GM18511 (cell line): ENCODE measurements around the gene PIK3R5.

ENCODE experiments used
- ATAC-seq: cut with Tn5 transposase; IDR thresholded peaks from one replicate; pipeline ENCODE4 v1.9.1; 2021; ENCODE audit warnings: mild to moderate bottlenecking, moderate library complexity; ENCODE audit not compliant: unreplicated experiment

The PIK3R5 gene

DNA sequence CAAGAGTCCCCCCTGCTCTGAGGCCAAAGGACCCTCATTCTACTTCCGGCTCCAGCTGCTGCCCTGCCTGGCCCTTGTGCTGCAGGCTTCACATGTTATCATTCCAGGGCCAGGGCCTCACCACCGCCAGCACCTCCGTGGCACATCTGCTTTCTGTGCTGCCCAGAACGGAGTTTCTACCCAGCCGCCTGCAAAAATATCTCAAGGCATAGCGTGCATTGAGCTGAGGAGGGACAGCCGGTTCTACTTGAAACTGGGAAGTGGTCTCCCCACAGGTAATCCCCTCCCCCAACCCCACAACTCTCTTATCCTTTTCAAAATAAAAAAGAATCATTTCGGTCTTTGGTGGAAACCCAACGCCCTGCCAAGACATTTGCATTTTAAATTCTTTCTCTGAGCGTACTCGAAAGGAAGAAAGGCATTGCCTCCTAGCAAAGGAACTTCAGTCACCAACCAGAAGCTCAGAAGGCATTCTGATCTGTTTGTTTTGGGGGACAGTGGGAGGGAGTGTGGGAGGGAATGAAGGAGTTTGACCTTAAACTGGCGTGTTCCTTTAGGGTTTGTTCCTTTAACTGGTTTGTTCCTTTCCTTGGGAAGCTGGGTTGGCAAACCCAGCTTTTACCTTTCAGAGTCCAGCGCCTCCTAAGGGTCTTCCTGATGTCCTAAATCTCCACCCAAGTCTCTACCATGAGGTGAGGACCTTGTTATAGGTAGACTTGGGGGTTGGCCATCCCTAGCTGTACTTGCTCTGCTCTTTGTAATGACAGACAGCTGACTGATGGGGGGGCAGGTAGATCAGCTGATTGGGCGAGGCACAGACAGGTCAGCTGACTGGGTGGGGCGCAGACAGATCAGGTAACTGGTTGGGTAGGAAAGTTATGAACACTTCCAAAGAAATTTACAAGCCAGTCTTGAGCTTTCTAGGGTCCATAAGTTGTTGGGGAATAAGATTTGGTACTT is 64.6 kb downstream of the PIK3R5 start:
- ATAC-seq = peak; percentile 56

DNA sequence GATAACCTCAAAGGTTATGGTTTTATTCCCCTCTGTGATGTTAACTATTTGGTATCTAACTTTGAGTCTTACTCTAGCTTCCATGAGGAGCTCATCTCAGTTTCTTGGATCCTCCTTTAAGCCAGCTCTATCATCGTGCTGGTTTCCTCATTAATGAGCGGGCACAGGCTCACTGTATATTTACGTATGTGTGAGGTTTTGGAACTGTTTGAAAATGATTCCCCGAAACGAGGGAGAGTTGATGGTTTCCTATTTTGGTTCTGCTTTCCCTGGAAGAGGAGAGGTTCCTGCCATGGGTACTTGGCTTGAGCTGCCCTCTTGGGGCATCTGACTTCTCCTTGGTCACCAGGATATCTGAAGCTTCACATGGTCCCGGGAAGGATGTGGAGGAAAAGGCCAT is 65.3 kb downstream of the PIK3R5 start:
- no peak for ATAC-seq

DNA sequence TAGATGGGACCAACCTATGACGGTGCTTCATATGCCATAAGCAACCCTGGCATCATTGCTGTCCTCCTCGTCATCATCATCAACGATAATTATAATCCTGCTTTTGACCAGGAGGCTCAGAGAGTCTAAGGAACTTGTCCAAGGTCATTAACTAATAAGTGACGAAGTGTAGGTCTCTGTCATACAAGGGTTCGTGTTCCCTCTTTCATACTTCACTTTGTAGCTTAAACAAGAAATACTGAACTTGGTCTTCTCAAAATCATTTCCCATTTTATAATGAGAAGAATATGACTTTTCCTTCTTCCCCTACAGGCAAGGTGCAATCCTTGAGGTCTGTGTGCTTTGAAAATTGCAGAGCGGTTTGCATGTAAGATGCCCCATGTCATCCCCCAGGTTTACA is 66.9 kb downstream of the PIK3R5 start:
- no peak for ATAC-seq

DNA sequence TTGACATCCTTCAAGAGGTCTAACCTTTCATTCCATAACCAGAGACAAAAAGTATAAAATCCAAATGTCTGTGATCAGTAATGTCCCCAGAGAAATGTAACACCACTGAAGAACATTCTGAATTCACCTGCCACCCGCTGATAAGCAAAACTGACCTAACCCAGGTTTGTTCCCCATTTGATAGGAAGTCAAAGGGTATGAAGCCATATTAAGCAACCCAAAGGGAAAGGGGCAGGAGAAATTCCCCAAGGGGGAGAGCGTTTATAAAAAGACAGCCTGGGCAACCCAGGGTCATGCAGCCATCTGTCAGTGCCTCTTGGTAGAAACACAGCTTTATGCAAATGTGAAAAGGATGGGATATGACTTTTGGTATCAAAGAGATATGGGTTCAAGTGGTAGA is 67.4 kb downstream of the PIK3R5 start:
- ATAC-seq = no peak

DNA sequence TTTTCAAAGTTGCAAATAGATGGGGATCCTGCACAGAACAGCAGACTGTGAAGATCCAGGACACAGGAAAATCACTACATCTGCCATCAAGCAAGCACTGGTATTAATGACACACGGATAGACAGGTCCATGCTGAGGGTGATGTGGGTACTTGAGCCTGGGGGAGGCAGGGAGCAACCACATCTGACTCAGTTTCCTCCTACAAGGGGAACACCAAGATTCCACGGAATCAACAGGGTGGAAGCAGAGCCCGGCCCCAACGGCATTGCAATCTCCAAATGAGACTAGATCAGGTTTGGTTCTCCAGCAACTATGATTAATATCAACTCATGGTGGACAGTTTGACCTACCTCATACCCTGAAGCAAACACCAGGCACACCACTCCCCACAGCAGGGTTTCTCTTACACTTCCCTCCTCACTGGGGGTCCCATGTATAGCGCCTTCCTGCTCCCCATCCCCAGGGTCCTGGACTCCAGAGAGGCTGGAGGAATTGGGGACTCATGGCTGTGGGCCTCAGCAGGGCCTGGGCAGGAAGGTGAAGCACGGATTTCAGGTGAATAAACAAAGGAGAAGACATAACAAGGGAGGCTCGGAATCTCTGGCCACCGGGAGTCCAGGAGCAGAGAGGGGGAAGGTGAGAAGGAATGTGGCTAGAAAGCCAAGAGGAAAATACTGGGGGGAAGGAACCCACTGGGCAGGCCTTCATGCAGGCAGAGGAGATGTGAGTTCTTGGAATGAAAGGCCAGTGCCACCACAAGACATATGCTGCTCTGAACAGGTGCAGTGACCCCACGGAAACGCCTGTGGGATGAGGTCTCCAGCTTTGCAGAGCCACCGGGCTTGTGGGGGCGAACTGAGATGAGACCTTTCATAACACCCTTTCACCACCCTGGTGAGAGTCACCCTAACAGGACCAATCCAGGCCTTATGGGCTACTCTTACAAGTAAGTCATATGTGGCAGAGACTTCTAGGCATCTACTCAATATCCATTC is 68.6 kb downstream of the PIK3R5 start:
- no peak for ATAC-seq

DNA sequence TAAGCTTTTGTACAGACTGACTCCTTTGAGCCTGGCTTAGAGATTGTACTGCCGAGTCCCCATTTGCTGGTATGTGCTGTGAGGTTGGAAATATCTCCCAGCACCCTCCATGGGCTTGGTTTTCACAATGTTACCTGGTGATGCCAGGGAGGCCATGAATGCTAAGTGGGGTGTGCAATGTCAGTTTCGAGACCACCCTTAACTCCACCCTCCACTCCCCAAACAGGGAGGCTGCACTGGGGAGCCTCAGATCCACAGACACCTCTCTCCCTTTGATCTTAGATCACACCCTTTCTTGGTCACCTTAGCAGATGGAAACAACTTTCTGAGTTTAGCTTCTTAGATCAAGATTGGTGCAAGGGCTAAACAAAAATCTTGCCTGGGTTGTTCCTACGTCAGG is 69.4 kb downstream of the PIK3R5 start:
- ATAC-seq = no peak

DNA sequence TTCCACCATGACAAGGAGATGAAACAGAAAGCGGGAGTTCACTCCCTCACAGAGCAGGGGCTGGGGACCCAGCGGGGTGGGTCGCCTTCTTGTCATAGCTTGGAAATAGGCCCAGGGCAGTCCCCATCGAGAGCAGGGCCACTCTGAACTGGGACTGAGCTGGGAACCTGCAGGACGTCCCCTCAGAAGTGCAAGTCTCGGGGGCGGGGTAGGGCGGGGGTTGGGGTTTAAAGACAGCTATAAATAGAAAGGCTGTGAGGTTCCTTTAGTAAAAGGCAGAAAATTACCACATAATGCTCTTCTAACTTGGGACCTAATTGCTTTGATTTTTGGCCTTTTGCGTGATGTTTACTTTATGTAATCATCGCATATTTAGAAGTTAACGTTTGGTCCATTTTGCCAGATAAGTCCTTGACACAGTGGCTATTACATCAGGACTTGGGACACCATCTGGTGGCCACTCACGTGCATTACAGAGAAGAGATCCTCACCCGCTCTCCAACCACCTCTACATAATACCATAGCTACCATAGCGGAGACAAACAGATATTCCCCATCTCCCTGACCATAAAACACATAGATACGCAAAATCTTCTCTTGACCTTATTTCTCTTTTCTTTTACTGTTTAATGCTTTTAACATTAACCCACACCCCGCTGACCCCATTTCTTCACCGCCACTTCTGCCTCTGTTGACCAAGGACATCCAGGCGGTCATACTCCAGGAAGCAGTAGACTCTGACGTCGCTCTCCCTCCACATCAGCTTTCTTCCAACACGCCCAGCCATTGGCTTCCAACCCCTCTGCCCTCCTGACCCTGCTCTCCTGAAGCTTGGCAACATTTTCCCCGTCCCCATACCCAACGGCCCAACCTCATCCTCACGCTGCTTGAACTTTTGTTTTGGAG is 70.6 kb downstream of the PIK3R5 start:
- peak; percentile 44 for ATAC-seq

DNA sequence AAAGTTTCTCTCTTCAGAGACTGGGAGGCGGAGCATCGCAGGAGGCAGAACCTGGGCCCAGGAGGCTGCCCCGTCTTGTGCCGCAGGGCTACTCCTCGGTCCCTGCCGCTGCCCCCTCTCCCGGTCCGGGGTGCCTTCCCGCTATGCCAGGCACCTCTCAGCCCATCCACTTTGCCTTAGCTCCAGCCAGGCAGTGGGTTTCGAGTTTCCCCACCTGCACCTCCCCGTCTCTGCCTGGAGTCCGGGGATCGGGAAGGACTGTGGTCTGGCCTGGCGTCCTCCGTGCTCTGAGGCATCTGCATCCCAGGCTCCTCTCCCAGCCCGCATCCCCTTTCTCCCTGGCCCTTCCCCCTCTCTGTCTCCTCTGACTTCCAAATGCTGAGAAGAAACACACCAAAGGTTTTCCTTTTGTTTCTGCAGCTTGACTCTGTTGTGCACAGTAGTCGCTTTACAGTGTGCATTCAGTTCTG is 71.3 kb downstream of the PIK3R5 start:
- no peak for ATAC-seq

DNA sequence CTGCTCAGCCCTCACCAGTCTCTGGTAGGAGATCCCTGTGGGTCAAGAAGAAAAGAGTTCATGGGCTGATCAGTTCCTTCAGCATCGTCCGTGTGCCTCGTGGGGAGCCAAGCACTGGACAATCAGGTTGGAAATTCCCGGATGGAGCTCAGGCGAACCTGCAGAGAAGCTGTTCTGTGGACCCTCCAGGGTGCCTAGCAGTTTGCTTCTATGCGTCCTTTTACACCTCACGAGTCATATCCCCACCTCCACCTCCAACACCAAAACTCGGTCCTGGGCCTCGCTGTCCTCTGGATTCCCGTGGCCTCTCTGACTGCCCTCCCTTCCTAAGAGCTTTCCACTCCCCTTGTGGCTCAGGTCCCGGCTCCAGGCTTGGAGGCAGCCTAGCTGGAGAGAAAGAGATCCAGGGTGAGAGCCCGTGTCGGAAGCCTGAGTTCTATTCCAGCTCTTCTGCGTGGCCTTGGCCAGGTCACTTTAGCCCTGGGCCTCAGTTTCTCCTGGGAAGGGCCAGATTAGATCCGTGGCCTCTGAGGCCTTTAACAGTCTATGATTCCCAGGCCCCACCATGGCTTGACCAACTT is 71.8 kb downstream of the PIK3R5 start:
- no peak for ATAC-seq

DNA sequence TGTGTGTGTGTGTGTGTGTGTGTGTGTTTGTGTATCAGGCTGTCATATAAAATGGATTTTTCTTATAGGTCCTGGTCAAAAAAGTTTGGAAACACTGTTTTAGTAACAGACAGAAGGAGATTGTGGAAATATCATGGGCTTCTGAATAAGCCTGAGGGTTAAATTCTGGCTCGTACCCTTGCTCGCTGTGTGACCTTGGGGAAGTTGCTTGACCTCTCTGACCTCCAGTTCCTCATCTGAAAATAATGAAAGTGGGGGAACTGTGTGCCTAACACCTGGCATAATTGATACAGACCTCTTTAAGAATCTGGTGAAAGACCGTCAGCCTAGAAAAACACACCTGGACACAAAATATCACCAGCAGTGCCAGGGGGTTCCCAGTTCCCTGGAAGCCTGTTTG is 72.4 kb downstream of the PIK3R5 start:
- no peak for ATAC-seq

DNA sequence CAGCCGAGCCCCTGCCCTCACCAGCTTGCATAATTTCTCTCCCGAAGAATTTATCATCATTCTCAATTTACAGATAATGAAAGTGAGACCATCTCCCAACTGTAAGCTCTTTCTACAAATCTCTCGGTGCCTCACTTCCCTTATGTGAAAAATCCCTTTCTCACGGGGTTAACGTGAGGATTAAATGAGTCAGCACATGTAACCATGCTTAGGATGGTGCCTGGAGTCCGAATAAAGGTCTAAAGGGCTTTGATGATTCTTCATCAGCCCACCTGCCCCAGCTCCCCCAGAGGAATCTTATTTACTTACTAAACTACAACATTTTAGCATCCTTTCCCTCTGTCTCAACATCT is 73.2 kb downstream of the PIK3R5 start:
- ATAC-seq = no peak

DNA sequence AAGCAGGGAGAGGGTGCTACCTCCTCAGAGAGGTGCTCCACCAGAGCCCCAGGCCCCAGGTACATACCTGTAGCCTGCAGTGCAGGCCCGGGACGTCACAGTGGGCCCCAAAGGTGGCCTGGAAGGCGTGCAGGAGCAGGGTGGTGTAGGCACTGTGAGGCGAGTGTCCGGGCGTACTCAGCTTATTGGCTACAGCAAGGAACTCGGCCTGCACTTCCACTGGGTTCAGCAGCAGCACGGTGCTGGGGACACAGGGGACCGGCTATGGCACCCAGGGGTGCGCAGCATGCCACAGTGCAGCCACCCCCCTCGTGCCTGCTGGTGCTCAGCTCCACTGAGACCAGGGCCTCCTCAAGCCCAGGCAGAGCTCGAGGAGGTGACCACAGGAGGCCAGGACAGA is 74.8 kb downstream of the PIK3R5 start:
- ATAC-seq = no peak

DNA sequence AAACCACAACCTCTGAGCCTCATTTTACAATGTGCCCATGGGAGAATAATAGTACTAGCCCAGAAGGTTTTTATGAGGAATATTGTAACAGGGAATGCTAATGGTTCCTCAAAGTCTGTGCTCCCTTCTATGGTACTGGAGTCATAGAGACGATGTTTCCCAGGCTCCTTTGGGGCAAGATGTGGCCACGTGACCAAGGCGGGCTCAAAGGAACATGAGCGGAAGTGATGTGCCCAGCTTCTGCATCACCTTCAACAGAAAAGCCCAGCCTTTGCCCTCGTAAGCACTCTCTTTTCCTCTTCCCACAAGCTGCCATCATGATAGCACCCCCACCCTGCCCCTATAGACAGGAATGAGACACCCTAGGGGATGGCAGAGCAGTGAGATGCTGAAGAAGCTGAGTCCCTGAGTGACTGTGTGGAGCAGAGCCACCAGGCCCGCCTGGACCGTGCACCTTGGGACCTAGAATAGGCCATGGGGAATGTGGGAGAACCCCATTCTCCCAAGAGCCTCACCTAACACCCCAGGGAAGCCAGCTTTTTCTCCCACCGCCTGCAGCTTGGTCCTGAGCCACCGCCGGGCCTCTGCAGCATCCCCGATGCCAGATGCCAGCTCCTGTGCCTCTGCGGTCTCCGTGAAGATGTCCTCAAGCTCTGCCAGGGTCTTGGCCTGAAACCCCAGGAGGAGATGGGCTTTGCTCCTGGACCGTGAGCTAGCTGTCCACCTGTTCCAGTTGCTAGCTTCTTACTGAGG is 75.9 kb downstream of the PIK3R5 start:
- ATAC-seq = no peak

DNA sequence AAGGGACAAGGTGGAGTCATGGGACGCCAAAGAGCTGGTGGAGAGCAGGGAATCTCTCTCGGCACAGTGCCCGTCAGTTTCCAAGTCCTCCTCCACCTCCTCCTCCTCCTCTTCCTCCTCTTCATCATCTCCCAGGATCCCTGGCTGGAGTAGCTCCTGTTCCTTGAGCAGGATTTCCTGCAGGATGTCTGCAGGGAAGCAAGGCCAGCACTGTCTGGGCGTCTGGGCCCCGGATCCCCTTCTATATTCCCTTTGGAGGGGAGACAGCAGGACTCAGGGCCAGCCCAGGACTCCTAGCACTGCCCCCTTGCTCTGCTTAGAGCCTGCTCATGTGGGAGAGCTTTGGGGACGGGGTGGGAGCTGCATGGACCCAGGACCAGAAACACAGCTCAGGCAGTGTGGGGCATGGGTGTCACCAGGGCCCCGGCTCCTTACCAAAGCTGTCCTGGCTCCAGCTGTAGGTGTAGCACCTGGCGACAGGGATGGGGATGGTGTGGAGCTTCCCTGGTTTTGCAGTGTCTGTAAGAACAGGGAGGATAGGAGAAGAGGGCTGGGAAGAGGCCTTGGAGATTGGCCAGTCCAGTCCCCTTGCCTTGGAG is 76.7 kb downstream of the PIK3R5 start:
- ATAC-seq = no peak

DNA sequence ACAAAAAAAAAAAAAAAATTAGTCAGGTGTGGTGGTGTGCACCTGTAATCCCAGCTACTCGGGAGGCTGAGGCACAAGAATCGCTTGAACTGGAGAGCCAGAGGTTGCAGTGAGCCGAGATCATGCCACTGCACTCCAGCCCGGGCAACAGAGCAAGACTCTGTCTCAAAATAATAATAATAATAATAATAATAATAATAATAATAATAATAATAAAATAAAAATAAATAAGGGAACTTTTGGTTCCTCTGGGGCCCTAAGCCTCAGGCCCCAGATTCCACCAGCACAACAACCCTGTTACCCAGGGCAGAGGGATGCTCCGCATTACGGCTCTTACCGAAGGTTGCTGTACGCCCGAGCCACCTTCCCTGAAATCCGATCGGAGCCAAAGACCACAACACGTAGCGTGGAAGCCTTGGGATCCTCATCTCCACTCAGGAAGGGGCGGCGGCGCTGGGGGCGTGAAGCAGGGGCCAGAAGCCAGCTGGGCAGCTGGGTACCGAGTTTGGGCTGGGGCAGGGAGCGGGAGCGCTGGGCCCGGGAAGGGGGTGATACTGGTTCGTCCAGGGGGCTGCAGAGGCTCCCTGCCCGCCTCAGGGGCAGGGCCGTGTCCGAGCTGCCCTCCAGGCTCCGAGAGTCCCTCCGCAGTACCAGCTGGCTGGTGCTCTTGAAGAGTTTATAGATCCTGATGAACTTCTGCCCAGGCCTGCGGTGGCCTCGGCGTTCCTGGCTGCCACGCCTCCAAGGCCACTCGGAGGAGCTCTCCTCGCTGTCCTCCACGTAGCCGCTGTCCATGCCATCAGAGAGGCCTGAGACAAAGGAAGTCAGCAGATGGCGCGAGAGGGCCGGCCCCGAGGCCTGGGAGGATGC is 77.4 kb downstream of the PIK3R5 start:
- no peak for ATAC-seq

DNA sequence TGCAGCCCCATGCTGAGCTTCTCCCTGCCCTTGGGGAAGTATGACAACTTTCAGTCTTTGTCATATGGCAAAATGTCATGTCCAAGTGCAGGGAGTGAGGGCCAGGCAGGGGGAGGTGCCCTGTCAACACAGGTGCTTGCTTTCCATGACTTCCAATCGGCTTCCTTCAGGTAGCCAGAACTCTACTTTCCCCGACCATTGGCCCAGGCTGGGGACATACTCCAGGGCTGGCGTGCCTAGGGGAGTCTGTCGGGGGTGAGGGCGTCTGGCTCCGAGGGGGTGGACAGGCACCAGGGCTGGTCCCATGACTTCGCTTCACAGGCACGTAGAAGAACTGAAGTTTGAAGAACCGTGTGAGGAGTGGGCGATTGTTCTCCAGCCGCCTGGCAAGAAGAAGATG is 78.2 kb downstream of the PIK3R5 start:
- no peak for ATAC-seq

DNA sequence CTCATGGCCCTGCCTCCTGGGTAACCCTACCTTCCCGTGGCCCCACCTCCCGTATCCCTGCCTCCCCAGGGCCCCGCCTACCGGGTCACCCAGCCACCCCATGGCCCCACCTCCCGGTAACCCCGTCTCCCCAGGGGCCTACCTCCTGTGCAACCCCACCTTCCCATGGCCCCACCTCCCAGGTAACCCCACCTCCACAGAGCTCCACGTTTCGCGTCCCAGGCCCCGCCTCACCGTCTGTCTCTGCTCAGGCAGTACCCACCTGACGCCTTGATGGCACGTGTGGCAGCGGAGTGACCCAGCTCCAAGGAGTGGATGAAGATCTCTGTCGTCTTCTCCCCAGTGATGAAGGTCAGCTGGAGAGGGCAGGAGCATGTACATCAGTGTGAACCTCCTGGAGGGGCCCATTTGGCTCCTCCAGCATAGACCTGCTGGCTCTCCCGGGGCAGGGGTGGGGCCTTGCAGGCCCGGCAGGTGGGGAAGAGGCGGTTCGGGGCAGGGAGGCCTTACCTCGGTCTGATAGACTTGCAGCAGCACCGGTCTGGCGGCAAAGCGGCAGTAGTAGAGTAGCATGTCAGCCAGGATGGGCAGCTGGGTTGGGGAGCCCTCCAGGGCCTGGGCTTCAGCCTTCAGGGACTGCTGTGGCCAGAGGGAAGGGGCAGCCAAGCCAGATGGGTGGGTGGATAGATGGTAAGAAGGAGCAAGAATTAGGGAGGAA is 79.4 kb downstream of the PIK3R5 start:
- no peak for ATAC-seq
